HEK293 (cell line): ENCODE results near the gene MGME1.

ENCODE experiments used
- BCL11A ChIP-seq: fragments of 450-650 bp; formaldehyde crosslinking; IDR thresholded peaks from 2 replicates; pipeline ENCODE4 v1.5.1; 2016; ENCODE audit warnings: low read depth, missing biosample characterization, missing genetic modification characterization
- BCL11B ChIP-seq: fragments of 450-650 bp; formaldehyde crosslinking; IDR thresholded peaks from 2 replicates; pipeline ENCODE4 v1.5.1; 2016; ENCODE audit warnings: low read depth, missing biosample characterization, missing genetic modification characterization
- ELK4 ChIP-seq: IDR thresholded peaks from 2 replicates; pipeline ENCODE4 v1.6.1; 2011; ENCODE audit warnings: mild to moderate bottlenecking, low read depth, low read length, borderline replicate concordance
- FEZF1 ChIP-seq: fragments of 450-650 bp; formaldehyde crosslinking; IDR thresholded peaks from 2 replicates; pipeline ENCODE4 v1.5.1; 2016; ENCODE audit warnings: missing biosample characterization, missing genetic modification characterization
- GFI1B ChIP-seq: fragments of 450-650 bp; formaldehyde crosslinking; IDR thresholded peaks from 2 replicates; pipeline ENCODE4 v1.5.1; 2016; ENCODE audit warnings: missing biosample characterization, missing genetic modification characterization
- KLF16 ChIP-seq: fragments of 450-650 bp; formaldehyde crosslinking; IDR thresholded peaks from 2 replicates; pipeline ENCODE4 v1.5.1; 2017; ENCODE audit warnings: missing biosample characterization, missing genetic modification characterization
- KLF8 ChIP-seq: fragments of 450-650 bp; formaldehyde crosslinking; IDR thresholded peaks from 2 replicates; pipeline ENCODE4 v1.5.1; 2016; ENCODE audit warnings: missing biosample characterization, missing genetic modification characterization
- KLF9 ChIP-seq: fragments of 450-650 bp; formaldehyde crosslinking; IDR thresholded peaks from 2 replicates; pipeline ENCODE4 v1.5.1; 2016; ENCODE audit warnings: missing biosample characterization, missing genetic modification characterization, low read depth
- MZF1 ChIP-seq: fragments of 450-650 bp; formaldehyde crosslinking; IDR thresholded peaks from 2 replicates; pipeline ENCODE4 v1.5.1; 2017; ENCODE audit warnings: missing biosample characterization, missing genetic modification characterization, borderline replicate concordance
- PRDM1 ChIP-seq: fragments of 450-650 bp; formaldehyde crosslinking; IDR thresholded peaks from 2 replicates; pipeline ENCODE4; 2016; ENCODE audit warnings: missing biosample characterization, missing genetic modification characterization
- PRDM4 ChIP-seq: fragments of 450-650 bp; formaldehyde crosslinking; IDR thresholded peaks from 2 replicates; pipeline ENCODE4 v1.5.1; 2017; ENCODE audit warnings: missing biosample characterization, missing genetic modification characterization
- REPIN1 ChIP-seq: fragments of 450-650 bp; formaldehyde crosslinking; IDR thresholded peaks from 2 replicates; pipeline ENCODE4 v1.5.1; 2017; ENCODE audit warnings: missing biosample characterization, missing genetic modification characterization, low read depth
- TCF7L2 ChIP-seq: IDR thresholded peaks from 2 replicates; pipeline ENCODE4 v1.6.1; 2011; ENCODE audit warnings: low read depth, mild to moderate bottlenecking, inconsistent platforms, low read length, moderate library complexity, borderline replicate concordance
- ZBTB11 ChIP-seq: fragments of 450-650 bp; formaldehyde crosslinking; conservative IDR thresholded peaks from 2 replicates; pipeline ENCODE4 v1.5.1; 2016; ENCODE audit warnings: low read depth, missing biosample characterization, missing genetic modification characterization
- ZFP41 ChIP-seq: fragments of 450-650 bp; formaldehyde crosslinking; IDR thresholded peaks from 2 replicates; pipeline ENCODE4 v1.5.1; 2016; ENCODE audit warnings: missing biosample characterization, missing genetic modification characterization, borderline replicate concordance
- ZNF140 ChIP-seq: fragments of 450-650 bp; formaldehyde crosslinking; IDR thresholded peaks from 2 replicates; pipeline ENCODE4 v1.5.1; 2016; ENCODE audit warnings: missing biosample characterization, missing genetic modification characterization
- ZNF148 ChIP-seq: fragments of 450-650 bp; formaldehyde crosslinking; IDR thresholded peaks from 2 replicates; pipeline ENCODE4 v1.5.0; 2017; ENCODE audit warnings: missing biosample characterization, missing genetic modification characterization, borderline replicate concordance
- ZNF16 ChIP-seq: fragments of 450-650 bp; formaldehyde crosslinking; IDR thresholded peaks from 2 replicates; pipeline ENCODE4 v1.5.1; 2016; ENCODE audit warnings: low read depth, missing biosample characterization, missing genetic modification characterization
- ZNF169 ChIP-seq: fragments of 450-650 bp; formaldehyde crosslinking; IDR thresholded peaks from 2 replicates; pipeline ENCODE4 v1.5.1; 2016; ENCODE audit warnings: missing biosample characterization, missing genetic modification characterization
- ZNF223 ChIP-seq: fragments of 450-650 bp; formaldehyde crosslinking; IDR thresholded peaks from 2 replicates; pipeline ENCODE4 v1.5.1; 2016; ENCODE audit warnings: missing biosample characterization, missing genetic modification characterization
- ZNF311 ChIP-seq: fragments of 450-650 bp; formaldehyde crosslinking; IDR thresholded peaks from 2 replicates; pipeline ENCODE4 v1.5.1; 2017; ENCODE audit warnings: missing biosample characterization, missing genetic modification characterization, borderline replicate concordance
- ZNF335 ChIP-seq: fragments of 450-650 bp; formaldehyde crosslinking; conservative IDR thresholded peaks from 2 replicates; pipeline ENCODE4 v1.5.1; 2016; ENCODE audit warnings: missing biosample characterization, missing genetic modification characterization
- ZNF37A ChIP-seq: fragments of 450-650 bp; IDR thresholded peaks from 2 replicates; pipeline ENCODE4 v1.5.1; 2018; ENCODE audit warnings: missing biosample characterization, missing genetic modification characterization
- ZNF521 ChIP-seq: fragments of 450-650 bp; formaldehyde crosslinking; IDR thresholded peaks from 2 replicates; pipeline ENCODE4 v1.5.1; 2017; ENCODE audit warnings: missing biosample characterization, mild to moderate bottlenecking, missing genetic modification characterization
- ZNF558 ChIP-seq: fragments of 450-650 bp; formaldehyde crosslinking; IDR thresholded peaks from 2 replicates; pipeline ENCODE4 v1.5.1; 2016; ENCODE audit warnings: missing biosample characterization, missing genetic modification characterization
- ZNF624 ChIP-seq: fragments of 450-650 bp; formaldehyde crosslinking; IDR thresholded peaks from 2 replicates; pipeline ENCODE4 v1.5.1; 2017; ENCODE audit warnings: missing biosample characterization, missing genetic modification characterization
- ZNF654 ChIP-seq: fragments of 450-650 bp; formaldehyde crosslinking; IDR thresholded peaks from 2 replicates; pipeline ENCODE4 v1.5.1; 2016; ENCODE audit warnings: low read depth, missing biosample characterization, missing genetic modification characterization
- ZNF664 ChIP-seq: fragments of 450-650 bp; formaldehyde crosslinking; IDR thresholded peaks from 2 replicates; pipeline ENCODE4 v1.5.1; 2016; ENCODE audit warnings: missing biosample characterization, missing genetic modification characterization
- ZNF677 ChIP-seq: fragments of 450-650 bp; IDR thresholded peaks from 2 replicates; pipeline ENCODE4 v1.5.0; 2018; ENCODE audit warnings: missing biosample characterization, mild to moderate bottlenecking, missing genetic modification characterization, moderate library complexity
- ZNF777 ChIP-seq: fragments of 450-650 bp; formaldehyde crosslinking; IDR thresholded peaks from 2 replicates; pipeline ENCODE4 v1.5.1; 2017; ENCODE audit warnings: missing biosample characterization, missing genetic modification characterization, borderline replicate concordance
- ZNF785 ChIP-seq: fragments of 450-650 bp; formaldehyde crosslinking; IDR thresholded peaks from 2 replicates; pipeline ENCODE4 v1.5.1; 2016; ENCODE audit warnings: missing biosample characterization, missing genetic modification characterization
- ZNF837 ChIP-seq: fragments of 450-650 bp; formaldehyde crosslinking; IDR thresholded peaks from 2 replicates; pipeline ENCODE4 v1.5.1; 2016; ENCODE audit warnings: missing biosample characterization, missing genetic modification characterization

The MGME1 gene

GRCh38 chr20:17968366-17969277 is at the start of gene MGME1, which contains the start of gene SNX5 (continued):
- no peak for TF ChIP-seq ZNF148 (tag by site-specific recombination)
- no peak for TF ChIP-seq ZFP41
- TF ChIP-seq ZNF335 (tag by site-specific recombination) = peak; percentile 95
- TF ChIP-seq ELK4 = no peak
- TF ChIP-seq ZNF16 = no peak
- no peak for TF ChIP-seq REPIN1
- TF ChIP-seq FEZF1 (tag by site-specific recombination) = no peak
- TF ChIP-seq ZNF140 = no peak
- TF ChIP-seq ZNF677 (tag by site-specific recombination) = no peak
- no peak for TF ChIP-seq ZNF223 (tag by site-specific recombination)
- TF ChIP-seq ZNF37A (tag by site-specific recombination) = no peak
- TF ChIP-seq ZNF837 (tag by site-specific recombination) = no peak
- TF ChIP-seq ZNF777 (tag by site-specific recombination) = no peak
- TF ChIP-seq ZNF558 (tag by site-specific recombination) = no peak
- TF ChIP-seq MZF1 (tag by site-specific recombination) = no peak
- no peak for TF ChIP-seq ZNF785 (tag by site-specific recombination)
- no peak for TF ChIP-seq ZNF624 (tag by site-specific recombination)
- no peak for TF ChIP-seq BCL11B (tag by site-specific recombination)
- TF ChIP-seq BCL11A (tag by site-specific recombination) = no peak
- TF ChIP-seq PRDM4 (tag by site-specific recombination) = peak; percentile 39; the same call in 1 of the 2 replicates
- peak; percentile 62; the same call in 1 of the 2 replicates for TF ChIP-seq TCF7L2
- no peak; the same call in 1 of the 2 replicates for TF ChIP-seq KLF9
- TF ChIP-seq KLF16 (tag by site-specific recombination) = no peak
- no peak for TF ChIP-seq ZNF521 (tag by site-specific recombination)
- peak; percentile 6; the same call in 1 of the 2 replicates for TF ChIP-seq PRDM1 (tag by site-specific recombination)
- no peak for TF ChIP-seq ZNF654 (tag by site-specific recombination)
- no peak for TF ChIP-seq GFI1B
- TF ChIP-seq KLF8 (tag by site-specific recombination) = peak; percentile 80
- TF ChIP-seq ZNF169 (tag by site-specific recombination) = no peak
- peak; percentile 77 for TF ChIP-seq ZBTB11 (tag by site-specific recombination)
- no peak for TF ChIP-seq ZNF664 (tag by site-specific recombination)
- no peak for TF ChIP-seq ZNF311 (tag by site-specific recombination)
